GM08714 (cell line): ENCODE data around the gene HOXB1.
"Not testable (repeated sequence)": the region's sequence is repeated elsewhere in the genome, so short reads cannot be mapped to it uniquely, and the experiment has no call there.

Experiments used
- H3K4me3 ChIP-seq: fragments of 200-500 bp; sonication (Bioruptor generic); 2 replicates; pipeline ENCODE4 v1.5.1; 2014; ENCODE audit warnings: mild to moderate bottlenecking, low read length, inconsistent platforms
- ZNF274 ChIP-seq: IDR thresholded peaks from 2 replicates; pipeline ENCODE4 v1.6.1; 2012; ENCODE audit warnings: mild to moderate bottlenecking, low read depth, low read length

Gene HOXB1

DNA sequence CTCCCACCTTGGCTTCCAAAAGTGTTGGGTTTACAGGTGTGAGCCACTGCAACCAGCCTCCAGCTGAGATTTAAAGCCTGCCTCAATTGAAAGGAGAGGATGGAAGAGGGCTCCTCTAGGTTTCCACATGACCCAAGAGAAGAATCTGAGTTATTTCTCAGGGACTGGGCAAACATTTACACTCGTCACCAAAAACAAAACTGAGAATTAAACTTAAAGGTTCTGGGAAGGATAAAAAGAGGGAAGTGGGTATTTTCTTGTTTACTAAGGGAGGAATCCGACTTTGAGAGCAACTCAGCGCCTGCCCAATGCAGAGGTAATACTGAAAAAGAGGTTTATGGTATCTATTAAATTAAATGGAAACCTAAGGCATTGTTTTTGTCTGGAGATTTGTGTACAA, 13.3 kb downstream of the HOXB1 start:
- no peak for TF ChIP-seq ZNF274
- H3K4me3 ChIP-seq, result no peak overlapping the region

DNA sequence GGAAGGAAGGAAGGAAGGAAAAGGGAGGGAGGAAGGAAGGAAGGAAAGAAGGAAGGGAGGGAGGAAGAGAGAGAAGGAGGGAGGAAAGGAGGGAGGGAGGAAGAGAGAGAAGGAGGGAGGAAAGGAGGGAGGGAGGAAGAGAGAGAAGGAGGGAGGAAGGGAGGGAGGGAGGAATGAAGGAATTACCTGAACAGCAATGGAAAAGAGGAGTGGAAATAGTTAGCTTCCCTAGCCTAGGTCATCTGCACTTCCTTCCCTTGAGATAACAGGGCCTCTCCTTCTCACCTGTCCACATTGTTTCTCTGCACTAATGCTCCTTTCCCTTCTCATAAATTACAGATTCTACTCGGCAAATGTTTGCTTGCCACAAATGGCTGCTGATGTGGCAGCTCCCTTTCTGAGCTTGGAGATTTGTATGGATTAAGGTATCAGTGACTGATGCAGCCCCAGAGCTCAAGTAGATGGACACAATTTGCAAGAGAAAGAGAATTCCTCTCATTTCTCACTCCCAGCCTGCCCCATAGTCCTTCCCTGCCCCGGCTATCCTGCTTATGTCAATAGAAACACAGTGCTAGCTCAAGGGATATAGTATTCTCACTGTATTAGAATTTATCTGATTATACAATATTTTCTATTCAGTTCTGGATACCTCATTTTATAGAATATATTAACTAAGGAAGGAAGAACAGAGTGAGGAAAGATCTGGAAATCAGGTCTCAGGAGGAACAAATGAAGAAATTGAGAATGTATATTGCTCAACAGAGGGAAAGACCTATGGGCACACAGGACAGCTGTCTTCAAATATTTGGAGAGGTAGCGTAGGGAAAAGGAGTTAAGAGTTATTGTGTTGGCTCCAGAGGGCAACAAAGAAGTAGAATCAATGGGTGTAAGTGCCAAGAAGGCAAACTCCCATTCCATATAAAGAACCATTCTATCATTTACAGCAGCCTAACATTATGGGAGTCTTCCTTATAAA, 14.6 kb downstream of the HOXB1 start:
- H3K4me3 ChIP-seq, result no peak overlapping the region
- no peak for TF ChIP-seq ZNF274

DNA sequence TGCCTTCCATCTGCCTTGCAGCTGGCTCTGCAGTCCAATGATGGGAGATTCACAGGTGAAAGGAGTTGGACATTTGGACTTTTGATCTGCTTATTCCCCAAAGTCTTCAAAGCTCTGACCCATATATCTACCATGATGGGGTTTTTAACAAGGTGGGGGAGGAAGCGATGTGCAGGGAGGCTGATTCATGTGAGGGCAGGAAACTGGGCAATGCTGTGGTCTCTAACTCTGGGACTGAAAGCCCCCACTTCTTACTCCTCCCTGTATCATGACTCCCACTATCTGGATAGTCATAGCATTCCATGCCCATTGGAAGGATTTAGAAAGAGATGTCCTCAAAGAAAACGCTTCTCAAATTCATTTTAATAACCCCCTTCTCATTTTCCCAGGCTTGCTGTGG, 16.3 kb downstream of the HOXB1 start:
- no peak overlapping the region; the same call in 1 of the 2 replicates for H3K4me3 ChIP-seq
- TF ChIP-seq ZNF274, result no peak

DNA sequence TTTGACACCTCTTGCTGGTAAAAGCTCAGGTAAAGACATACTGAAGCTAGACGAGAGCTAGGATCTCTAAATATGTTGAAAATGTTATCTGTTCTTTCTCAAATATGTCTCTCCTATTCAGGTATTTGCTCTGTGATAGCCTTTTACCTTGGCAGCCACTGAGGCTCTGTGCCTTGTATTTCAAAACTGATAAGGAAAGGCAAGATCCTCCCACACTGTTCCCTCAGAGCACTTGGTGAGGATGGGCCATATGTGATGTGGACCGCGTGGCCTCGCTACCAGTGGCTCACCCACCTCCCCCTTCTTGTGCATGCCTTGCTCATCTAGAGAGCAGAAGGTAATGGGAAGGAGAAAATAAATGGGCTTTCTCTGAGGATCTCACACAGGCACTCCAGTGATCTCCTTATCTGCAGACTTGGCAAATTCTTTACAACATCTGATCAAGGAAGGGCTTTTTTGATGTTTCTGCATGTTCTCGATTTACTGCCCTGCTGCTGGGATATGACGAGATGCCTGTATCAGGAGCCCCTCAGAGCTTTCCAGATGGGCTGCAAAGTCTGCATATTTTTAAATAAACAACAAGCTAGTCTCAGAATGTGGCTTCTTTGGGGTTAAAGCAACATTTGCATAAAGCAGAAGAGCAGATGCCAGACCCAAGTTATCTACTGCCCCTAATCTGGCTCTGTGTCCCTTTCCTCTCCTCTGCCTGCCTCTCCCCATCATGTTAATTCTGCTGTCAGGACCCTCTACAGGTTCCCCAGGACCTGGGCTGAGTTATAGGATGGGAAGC, 16.9 kb downstream of the HOXB1 start:
- no peak overlapping the region; the same call in 1 of the 2 replicates for H3K4me3 ChIP-seq
- TF ChIP-seq ZNF274, result no peak

GRCh38 chr17:48513097-48513496, 17.7 kb downstream of the HOXB1 start:
- TF ChIP-seq ZNF274, result no peak
- peak overlapping the region; percentile 40; the same call in 1 of the 2 replicates for H3K4me3 ChIP-seq

DNA sequence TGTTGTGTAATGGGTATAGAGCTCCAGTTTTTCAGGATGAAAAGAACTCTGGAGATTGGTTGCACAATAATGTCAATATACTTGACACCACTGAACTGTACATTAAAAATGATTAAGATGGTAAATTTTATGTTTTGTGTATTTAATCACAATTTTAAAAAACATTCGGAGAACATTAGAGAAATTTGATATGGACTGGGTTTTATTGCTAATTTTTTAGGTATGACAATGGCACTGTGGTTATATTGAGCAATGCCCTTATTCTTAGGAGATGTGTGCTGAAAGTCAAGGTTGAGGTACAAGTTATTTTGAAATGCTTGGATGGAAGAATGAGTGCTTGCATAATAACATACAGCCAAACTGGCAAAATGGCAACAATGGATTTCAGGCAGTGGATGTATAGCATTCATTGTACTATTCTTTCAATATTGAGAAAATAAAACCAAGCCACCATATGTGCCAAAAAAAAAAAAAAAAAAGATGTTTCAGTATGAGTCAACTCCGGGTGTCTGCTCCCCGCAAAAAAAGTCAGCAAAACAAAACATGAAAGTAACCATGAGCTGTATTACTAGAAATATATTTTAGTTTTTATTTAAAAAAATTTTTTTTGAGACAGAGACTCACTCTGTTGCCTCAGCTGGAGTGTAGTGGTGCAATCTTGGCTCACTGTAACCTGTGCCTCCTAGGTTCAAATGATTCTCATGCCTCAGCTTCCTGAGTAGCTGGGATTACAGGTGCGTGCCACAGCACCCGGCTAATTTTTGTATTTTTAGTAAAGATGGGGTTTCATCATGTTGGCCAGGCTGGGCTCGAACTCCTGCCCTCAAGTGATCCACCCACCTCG, 19.8 kb downstream of the HOXB1 start:
- TF ChIP-seq ZNF274, result no peak
- H3K4me3 ChIP-seq, result peak overlapping the region; percentile 31; the same call in 1 of the 2 replicates

- H3K4me3 ChIP-seq, result no peak overlapping the region
- no peak for TF ChIP-seq ZNF274
Measured at GRCh38 chr17:48510381-48510760, 20.4 kb downstream of the HOXB1 start.

GRCh38 chr17:48509708-48510107, 21.1 kb downstream of the HOXB1 start:
- not testable (repeated sequence) for H3K4me3 ChIP-seq

- H3K4me3 ChIP-seq, result no peak overlapping the region
- TF ChIP-seq ZNF274, result no peak
Measured at GRCh38 chr17:48506246-48506645, 24.6 kb downstream of the HOXB1 start.

GRCh38 chr17:48505788-48506187, 25.0 kb downstream of the HOXB1 start:
- no peak overlapping the region for H3K4me3 ChIP-seq

DNA sequence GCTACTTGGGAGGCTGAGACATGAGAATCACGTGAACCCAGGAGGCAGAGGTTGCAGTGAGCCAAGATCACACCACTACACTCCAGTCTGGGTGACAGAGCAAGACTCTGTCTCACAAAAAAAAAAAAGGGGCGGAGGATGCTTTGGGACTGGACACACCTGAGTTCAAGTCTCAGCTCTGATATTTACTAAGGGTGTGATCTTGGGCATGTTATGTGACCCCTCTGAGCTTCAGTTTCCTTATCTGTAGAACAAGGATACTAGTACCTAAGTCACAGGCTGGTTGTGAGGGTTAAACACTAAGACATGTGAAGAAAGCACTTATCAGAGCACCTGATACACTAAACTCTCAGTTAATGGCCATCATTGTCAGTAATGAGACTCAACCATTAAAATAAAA, 25.9 kb downstream of the HOXB1 start:
- TF ChIP-seq ZNF274, result no peak
- H3K4me3 ChIP-seq, result no peak overlapping the region

More at GRCh38 chr17:48505788-48506187, 25.0 kb downstream of the HOXB1 start:
- TF ChIP-seq ZNF274, result no peak

- no peak for TF ChIP-seq ZNF274
- no peak overlapping the region for H3K4me3 ChIP-seq
Measured at GRCh38 chr17:48503747-48504146, 27.1 kb downstream of the HOXB1 start.

- no peak for TF ChIP-seq ZNF274
- H3K4me3 ChIP-seq, result no peak overlapping the region
Measured at GRCh38 chr17:48502901-48503300, 27.9 kb downstream of the HOXB1 start.

GRCh38 chr17:48502312-48502711, 28.5 kb downstream of the HOXB1 start:
- H3K4me3 ChIP-seq, result no peak overlapping the region
- no peak for TF ChIP-seq ZNF274
